D341Med (cell line): ENCODE results near the gene GFRA4.

Experiments
- DNase-seq: peaks from one replicate; pipeline ENCODE4 v3.0.0; 2012; ENCODE audit warnings: low spot score

The GFRA4 gene, protein sequence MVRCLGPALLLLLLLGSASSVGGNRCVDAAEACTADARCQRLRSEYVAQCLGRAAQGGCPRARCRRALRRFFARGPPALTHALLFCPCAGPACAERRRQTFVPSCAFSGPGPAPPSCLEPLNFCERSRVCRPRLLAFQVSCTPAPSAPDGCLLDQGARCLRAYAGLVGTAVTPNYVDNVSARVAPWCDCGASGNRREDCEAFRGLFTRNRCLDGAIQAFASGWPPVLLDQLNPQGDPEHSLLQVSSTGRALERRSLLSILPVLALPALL

GRCh38 chr20:3663031-3663701 lies at the start of gene GFRA4:
GFRA4 (minus strand) TSS chr20:3663399; CDS start chr20:3663399, 0 bp downstream.
- peak; percentile 36 for DNase-seq

GRCh38 chr20:3712279-3712873 lies 49.2 kb upstream of the GFRA4 start, which contains the start of gene SIGLEC1:
SIGLEC1 (minus strand) TSS chr20:3712600; CDS start chr20:3707128, 5,472 bp downstream.
- DNase-seq: no peak

DNA sequence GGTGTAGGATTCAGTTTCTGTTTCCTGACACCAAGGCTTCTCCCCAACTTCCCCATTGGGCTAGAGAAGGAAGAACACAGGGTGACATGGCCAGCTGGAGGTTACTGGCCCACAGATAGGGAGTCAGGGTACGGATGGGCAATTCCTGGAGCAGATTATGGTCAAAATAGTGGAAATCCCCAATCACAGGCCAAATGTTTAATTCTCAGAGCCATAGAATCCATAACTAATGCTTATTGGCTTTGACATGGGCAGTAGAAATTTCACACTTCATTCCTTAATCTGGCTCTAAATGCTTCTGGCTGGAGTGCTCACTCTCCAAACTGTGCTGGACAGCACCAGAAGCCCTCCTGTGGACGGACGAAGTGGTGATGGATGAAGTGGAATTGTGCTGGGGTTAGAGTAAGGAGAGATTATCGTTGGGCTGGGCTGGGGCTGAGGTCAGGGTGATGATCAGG lies 48.3 kb upstream of the GFRA4 start:
- no peak for DNase-seq

DNA sequence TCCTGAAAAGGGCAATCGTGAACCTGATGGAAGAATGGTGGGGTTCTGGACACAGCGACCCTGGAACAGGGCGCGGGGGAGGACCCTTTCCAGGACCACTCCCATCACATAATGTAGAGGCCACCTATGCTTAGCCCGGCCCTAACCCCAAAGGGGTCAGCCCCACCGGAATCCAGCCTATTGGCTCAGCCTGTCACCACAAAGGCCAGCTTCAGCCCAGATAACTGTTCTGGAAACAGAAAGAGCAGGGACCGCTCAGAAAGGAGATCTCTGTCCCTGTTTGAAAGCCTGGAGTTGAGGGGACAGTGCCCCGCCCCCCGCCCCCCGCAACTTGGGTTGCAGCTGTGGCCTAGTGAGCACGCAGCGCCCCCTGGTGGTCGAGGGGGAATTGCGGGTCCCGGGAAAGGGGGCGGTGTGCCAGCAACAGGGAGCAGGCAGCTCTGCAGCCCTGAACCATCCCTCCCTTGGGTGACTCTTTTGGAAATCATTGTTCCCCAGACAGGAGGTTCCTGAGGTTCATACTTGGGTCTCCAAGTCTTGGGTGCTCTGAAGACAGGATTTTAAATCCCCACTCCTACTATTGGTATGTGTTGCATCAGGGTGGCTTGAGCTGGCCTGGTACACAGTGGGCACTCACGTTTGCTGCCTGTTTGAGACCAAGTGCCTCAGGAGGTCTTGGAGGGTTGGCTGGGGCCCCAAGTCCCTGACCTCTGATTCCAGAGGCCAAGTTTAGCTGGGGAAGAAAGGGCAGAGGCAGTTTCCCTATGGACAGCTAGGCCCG lies 47.7 kb upstream of the GFRA4 start:
- peak; percentile 92 for DNase-seq

GRCh38 chr20:3710011-3710466 lies 46.8 kb upstream of the GFRA4 start:
- no peak for DNase-seq

GRCh38 chr20:3707508-3707899 lies 44.3 kb upstream of the GFRA4 start:
- DNase-seq: no peak

- no peak for DNase-seq
Measured at GRCh38 chr20:3706774-3707507, 43.7 kb upstream of the GFRA4 start.

GRCh38 chr20:3705970-3706739 lies 43.0 kb upstream of the GFRA4 start:
- DNase-seq: no peak

- DNase-seq: no peak
Measured at GRCh38 chr20:3705491-3705969, 42.3 kb upstream of the GFRA4 start.

DNA sequence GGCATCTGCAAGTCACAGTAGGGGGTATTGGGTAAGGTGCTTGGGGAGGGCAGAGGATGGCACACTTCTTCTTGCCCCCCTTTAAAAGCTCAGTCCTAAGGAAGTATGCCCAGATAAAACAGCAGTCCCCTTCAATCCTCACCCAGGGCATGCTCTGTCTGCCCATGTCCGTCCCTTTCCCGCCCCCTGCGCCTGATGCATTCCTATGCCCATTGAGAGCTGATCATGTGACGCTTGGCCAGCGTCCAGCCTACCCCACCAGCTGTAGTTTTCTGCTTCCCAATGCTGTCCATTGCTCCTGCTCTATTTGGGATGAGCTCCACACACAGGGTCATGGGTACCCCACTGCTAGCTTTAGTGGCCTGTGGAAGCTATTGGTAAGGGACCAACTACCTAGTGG lies 40.9 kb upstream of the GFRA4 start:
- DNase-seq: no peak

DNA sequence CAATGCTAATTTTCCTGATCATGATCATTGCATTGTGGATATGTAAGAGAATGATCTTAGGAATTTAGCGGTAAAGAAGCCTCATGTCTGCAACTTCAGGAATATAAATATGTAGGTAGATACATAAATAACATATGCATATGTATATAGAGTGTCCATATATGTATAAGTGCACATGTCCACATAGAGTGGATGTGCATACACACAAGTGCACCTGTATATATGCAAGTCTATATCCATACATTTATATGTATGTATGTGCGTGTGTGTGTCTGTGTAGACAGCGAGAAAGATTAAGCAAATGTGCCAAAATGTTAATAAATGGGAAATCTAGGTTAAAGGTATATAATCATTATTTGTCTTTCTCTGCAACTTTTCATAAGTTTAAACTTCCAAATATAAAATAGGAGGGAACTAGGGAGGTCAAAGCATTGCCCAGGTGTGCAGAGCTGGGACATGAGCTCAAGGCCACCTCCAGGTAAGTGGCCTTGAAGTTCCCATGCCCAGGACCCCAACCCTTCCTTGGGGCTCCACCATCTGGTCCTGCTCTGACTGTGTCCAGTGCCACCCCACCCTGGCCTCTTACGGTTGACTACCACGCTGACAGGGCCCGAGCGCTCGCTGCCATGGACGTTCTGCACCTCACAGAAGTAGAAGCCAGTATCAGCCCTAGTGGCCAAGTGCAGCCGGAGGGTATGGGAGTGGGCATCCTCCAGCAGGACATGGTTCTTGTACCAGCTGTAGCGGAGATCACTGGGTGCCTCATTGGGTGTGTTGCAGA lies 39.6 kb upstream of the GFRA4 start:
- no peak for DNase-seq

- DNase-seq: no peak
Measured at GRCh38 chr20:3701061-3701998, 38.1 kb upstream of the GFRA4 start.

- no peak for DNase-seq
Measured at GRCh38 chr20:3699037-3699436, 35.8 kb upstream of the GFRA4 start.

DNA sequence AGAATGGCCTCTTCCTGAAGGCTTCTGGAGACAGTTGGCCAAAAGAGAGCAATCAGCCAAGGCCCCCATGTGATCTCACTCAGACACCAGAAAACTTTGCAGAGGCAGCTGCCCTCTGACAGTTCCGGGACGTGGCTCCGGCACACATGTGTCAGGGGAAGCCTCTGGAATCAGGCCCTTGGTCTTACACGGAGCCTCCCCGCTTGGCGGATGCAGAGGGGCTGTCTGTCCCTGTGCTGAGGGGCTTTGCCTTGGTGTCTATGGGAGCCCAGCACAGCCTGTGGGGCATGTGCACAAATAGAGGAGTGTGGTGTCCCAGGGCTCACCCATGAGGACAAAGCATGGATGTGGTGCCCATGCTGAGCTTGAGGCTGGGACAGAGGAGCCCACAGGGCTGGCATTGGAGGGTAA lies 35.4 kb upstream of the GFRA4 start:
- DNase-seq: no peak

- DNase-seq: no peak
Measured at GRCh38 chr20:3697588-3698305, 34.5 kb upstream of the GFRA4 start.

DNA sequence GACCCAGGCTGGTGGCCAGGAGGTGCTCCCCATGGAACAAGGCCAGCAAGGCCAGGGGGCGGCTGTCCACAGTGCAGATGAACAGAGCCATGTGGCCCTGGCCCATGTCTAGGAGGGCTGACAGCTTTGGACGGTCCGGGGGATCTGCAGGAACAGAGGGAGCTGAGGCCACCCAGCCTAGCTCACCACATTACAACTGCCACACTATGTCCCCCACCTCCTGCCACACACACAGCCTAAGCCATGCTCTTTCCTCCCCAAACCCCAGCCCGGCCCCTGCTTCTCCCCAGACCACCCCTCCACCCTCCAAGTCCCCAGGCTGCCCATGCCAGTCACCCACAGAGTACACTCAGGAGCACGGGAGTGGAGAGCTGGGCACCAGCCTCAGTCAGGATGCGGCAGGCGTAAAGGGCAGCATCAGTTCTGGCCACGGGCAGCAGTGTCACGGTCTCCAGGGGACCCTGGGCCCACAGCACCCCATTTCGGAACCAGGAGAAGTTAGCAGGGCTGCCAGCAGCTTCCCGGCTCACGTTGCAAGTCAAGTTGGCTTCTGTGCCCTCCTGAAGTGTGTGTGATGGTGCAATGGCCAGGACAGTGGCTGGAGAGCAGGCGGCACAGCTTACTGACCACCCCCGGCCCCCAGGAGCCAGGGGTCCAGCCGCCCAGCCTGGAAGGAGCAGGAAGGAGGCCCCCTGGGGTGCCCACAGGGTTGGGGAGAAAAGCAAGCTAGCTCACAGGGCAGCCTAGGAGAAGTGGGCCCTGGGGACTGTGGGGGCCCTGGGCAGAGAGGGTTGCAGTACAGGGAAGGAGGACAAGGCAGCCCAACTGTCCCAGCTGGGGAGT lies 33.8 kb upstream of the GFRA4 start:
- DNase-seq: no peak

DNA sequence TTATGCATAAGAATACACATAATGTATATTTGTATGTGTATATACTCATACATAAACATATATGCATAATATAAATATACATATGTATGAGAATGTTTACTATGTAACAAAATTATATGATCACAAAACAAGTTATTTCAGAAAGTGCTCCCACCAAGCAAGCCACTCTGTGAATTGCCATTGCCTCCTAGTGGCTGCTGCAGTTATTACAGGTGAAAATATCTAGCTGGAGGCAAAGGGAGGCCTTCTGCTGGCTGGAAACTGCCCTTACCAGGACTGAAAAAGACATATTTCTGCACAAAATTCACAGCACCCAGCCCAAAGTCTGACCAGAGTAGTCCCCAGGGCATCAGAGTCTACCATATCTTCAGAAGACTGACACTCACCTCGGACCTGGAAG lies 33.0 kb upstream of the GFRA4 start:
- DNase-seq: no peak
